ENCODE results near the gene TTC31.

DNA sequence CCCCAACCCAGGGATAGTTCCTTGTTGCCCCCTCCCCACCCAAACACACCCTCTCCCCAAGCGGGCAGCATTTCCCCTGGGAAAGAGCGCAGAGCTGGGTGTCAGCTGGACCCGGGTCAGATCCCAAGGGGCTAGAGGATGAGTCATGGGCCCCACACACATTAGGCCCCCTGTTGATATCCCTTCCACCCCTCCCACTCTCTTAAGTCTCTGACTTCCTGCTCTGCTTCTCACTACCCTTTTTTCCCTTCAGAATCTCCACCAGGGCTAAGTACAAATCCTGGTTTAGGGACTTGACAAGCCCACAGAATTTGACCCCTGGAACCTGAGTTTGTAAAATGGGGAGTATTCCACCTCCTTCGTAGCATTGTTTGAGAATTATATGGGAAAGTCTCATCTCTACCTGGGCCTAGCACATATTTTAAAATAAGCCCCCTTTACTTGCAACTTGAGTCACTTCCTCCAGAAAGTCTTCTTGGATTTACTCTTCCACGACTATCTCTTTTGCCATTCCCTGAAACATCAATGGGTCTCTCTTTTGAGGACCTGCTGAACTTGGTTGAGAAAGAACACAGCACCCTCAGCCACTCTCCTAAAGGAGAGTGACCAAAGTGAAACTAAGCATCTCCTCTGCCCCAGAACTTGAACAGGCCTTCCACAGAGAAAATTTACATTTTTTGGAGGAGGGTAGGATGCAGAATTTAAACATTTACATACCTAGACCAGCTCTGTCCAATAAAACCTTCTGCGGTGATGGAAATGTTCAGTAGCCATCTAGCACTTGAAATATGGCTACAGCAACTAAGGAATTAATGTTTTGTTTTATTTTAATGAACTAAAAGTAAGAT lies 45.8 kb upstream of the TTC31 start:
- TF ChIP-seq CTCF (IDR thresholded peaks at IDR 0.05) (no peak), POLR2AphosphoS5 (IDR thresholded peaks at IDR 0.05; ENCODE audit: low read depth, low read length) (no peak), SIN3A (IDR thresholded peaks at IDR 0.05; ENCODE audit: borderline replicate concordance, insufficient read depth, low read depth, low read length) (no peak)

All from Panc1 (cell line).